ENCODE data around the gene IKZF1.

IKZF1 gene

DNA sequence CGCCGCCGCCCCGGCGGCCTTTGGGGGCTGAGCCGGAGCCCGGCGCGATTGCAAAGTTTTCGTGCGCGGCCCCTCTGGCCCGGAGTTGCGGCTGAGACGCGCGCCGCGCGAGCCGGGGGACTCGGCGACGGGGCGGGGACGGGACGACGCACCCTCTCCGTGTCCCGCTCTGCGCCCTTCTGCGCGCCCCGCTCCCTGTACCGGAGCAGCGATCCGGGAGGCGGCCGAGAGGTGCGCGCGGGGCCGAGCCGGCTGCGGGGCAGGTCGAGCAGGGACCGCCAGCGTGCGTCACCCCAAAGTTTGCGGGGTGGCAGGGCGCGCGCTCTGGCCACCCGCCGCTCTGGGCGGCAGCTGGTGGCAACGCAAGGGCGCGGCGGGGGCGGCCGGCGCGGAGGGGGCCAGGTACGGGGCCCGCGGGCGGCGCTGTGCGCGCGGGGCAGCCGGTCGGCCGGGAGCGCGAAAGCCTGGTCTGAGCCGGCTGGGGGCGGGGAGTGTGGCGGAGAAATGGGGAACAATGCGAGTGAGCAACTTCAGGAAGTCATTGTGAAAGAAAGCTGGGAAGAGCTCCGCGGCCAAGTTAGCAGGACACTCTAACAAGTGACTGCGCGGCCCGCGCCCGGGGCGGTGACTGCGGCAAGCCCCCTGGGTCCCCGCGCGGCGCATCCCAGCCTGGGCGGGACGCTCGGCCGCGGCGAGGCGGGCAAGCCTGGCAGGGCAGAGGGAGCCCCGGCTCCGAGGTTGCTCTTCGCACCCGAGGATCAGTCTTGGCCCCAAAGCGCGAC is at the start of gene IKZF1:
Gene IKZF1 (plus strand): TSS at position 588 of the 782 bp plus-strand sequence. CDS start 14,346 bp downstream, outside the sequence.
- DNase-seq (ENCODE audit: extremely low read depth in 1 of 2, low read depth in 1 of 2) = peak in 1 of 2 donors; percentile 60

GRCh38 chr7:50261593-50261992 is 42.9 kb upstream of the IKZF1 start:
- no peak for DNase-seq (ENCODE audit: extremely low read depth in 1 of 2, low read depth in 1 of 2)

- no peak for DNase-seq (ENCODE audit: extremely low read depth in 1 of 2, low read depth in 1 of 2)
Observed at GRCh38 chr7:50262446-50262845, 42.1 kb upstream of the IKZF1 start.

GRCh38 chr7:50262916-50263690 is 41.4 kb upstream of the IKZF1 start:
- no peak for DNase-seq (ENCODE audit: extremely low read depth in 1 of 2, low read depth in 1 of 2)

- no peak for DNase-seq (ENCODE audit: extremely low read depth in 1 of 2, low read depth in 1 of 2)
Observed at GRCh38 chr7:50264908-50265307, 39.6 kb upstream of the IKZF1 start.

DNA sequence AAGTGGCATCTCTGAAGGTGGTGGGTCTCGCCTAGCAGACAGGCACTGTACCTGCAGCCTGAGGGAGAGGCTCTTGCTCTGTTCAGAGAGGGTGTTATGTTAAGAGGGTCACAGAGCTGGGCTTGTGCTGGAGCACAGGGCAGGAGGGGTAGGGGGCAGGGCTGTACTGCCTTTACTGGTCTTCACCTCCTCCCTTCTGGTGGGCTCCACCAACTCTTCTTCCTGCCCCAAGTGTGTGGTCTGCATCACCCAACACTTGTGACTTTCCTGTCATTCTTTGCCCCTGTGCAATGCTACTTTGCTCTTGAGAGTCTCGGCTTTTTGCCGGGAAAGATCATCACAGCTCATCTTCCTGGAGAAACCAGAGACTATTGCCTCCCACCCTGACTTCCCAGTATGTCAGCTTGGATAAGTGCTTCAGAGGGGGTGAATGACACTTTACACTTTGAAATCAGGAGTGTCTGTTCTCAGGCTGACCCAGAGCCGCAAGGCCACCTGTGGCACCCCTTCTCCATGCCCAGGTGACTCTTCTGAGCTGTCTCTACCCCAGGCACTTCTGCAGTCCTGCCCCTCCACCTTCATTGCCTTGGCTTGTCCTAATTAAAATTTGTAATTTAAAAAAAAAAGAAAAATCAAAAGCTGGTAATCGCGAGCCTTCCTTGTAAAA is 38.4 kb upstream of the IKZF1 start:
- no peak for DNase-seq (ENCODE audit: extremely low read depth in 1 of 2, low read depth in 1 of 2)

- peak; percentile 66 to 83 for DNase-seq (ENCODE audit: extremely low read depth in 1 of 2, low read depth in 1 of 2)
Observed at GRCh38 chr7:50266635-50267386, 37.7 kb upstream of the IKZF1 start.

- DNase-seq (ENCODE audit: extremely low read depth in 1 of 2, low read depth in 1 of 2) = no peak
Observed at GRCh38 chr7:50267525-50268041, 36.9 kb upstream of the IKZF1 start.

DNA sequence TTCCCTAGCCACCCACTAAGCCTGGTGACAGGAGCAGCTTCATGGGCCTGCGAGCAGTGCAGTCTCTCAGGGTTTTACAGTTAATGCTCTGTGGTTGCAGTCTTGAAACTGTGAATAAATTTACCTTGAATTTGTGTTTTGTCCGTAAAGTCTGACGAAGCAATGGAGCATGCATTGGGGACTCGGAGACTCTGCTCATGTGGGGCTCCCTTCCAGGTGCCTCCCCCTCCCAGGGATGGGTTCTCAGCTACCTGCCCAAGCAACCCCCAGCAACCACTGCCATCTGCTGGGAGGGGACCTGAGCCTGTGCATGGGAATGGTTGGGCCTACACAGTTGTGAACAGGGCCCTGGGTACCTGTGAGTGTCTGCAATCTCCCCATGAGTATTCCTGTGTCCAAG is 36.3 kb upstream of the IKZF1 start:
- no peak for DNase-seq (ENCODE audit: extremely low read depth in 1 of 2, low read depth in 1 of 2)

DNA sequence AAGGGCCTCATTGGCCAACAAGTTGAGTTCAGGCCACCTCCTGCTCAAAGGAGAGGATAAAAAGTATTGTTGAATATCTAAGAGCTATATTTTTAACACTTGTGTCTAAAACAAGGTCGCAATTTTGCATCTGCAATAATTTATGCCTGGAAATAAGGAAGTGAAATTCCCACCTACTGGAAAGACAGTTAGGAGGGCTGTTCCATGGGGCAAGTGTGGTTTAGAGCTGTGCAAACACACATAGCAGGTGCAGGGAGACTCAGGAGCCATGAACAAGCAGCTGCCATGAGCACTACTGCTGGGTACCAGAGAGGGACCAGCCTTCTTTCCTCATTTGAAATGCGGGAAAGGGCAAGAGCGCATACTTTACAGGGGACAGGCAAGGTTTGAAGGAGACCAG is 35.5 kb upstream of the IKZF1 start:
- no peak for DNase-seq (ENCODE audit: extremely low read depth in 1 of 2, low read depth in 1 of 2)

DNA sequence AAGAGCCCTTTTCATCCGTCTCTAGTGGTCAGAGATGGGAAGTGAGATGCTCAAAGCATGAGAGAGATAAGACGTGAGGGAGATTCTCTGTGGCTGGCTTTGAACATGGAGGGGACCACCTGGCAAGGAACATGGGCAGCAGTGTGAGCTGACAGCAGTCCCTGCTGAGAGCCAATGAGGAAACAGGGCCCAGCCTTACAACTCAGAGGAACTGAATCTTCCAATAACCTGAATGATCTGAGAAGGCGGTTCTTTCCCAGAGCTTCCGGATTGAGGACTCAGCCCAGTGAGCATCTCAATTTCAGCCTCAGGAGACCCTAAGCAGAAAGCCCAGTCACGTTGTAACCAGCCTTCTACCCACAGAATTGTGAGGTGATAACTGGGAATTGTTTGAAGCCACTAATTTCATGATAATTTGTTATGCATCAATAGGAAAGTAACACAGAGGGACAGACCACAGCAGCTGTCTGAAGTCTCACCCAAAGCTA is 33.9 kb upstream of the IKZF1 start:
- DNase-seq (ENCODE audit: extremely low read depth in 1 of 2, low read depth in 1 of 2) = no peak

- DNase-seq (ENCODE audit: extremely low read depth in 1 of 2, low read depth in 1 of 2) = no peak
Observed at GRCh38 chr7:50272808-50273207, 31.7 kb upstream of the IKZF1 start.

GRCh38 chr7:50273301-50273700 is 31.2 kb upstream of the IKZF1 start:
- DNase-seq (ENCODE audit: extremely low read depth in 1 of 2, low read depth in 1 of 2) = no peak

DNA sequence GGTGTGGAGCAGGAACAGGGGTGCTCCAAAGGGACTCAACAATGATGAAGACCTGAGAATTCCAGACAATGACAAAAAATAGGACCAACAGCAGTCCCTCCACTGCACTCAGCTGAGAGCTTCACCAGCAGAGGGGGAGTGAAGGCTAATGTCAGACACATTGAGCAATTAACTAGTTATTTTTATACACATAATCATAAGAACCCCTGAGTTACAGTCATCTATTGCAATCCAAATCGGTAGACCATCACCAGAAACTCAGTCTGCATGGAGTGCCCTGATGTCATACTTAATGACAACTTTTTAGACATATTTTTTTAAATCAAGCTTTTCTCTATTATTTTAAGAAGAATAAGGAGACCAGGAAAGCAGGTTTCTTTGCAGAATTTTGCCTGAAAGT is 30.6 kb upstream of the IKZF1 start:
- no peak for DNase-seq (ENCODE audit: extremely low read depth in 1 of 2, low read depth in 1 of 2)

DNA sequence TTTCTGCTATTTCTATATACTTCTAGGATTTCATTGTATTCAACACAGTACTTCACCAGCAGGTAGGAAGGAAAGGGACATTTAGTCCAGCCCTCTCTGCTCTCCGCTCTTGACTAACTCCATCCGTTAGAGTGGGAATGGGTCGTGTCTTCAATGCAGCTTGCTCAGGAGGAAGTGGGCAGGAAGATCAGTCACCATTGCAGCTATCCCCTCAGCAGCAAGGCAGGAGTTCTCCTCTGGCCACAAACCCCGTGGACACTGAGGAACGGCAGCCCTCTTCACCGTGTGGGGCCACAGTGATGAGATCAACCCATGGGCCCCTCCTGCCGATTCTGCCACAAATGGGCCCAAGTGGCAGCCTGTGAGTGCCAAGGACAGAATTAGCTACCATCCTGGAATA is 30.2 kb upstream of the IKZF1 start:
- no peak for DNase-seq (ENCODE audit: extremely low read depth in 1 of 2, low read depth in 1 of 2)

DNA sequence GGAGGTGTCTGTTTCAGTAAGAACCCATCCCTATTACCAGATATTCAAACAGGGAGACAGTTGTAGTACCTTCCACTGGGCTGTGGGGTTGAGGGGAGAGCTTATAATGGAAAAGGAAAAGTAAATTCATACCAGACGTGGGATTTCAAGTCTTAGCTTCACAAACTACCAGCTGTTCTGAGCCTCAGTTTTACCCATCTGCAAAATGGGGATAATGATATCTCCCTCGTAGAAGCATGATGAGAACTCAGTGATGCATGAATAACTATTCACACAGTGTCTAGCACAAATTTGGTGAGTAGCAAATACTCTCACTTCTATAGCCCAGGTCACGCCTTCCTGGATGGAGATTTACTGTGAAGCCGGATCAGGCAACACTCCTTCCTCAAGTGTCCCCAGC is 29.1 kb upstream of the IKZF1 start:
- DNase-seq (ENCODE audit: extremely low read depth in 1 of 2, low read depth in 1 of 2) = no peak

- DNase-seq (ENCODE audit: extremely low read depth in 1 of 2, low read depth in 1 of 2) = no peak
Observed at GRCh38 chr7:50276483-50276882, 28.0 kb upstream of the IKZF1 start.

DNA sequence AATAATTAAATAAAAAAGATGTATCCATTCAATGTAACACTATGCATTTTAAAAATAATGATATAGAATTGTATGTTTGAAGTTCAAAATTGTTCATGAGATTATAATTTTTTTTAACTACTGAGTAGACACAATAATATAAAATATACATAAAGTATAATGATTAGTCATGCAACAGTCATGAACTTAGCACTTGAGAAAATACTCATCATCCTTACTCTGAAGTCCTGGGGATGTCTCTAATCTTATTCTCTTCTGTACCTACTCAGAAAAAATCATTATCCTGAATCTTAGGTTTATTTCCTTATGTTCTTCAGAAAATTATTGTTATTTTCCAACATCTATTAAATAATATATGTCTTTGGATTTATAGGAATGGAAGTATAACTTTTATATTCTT is 26.4 kb upstream of the IKZF1 start:
- DNase-seq (ENCODE audit: extremely low read depth in 1 of 2, low read depth in 1 of 2) = no peak

- DNase-seq (ENCODE audit: extremely low read depth in 1 of 2, low read depth in 1 of 2) = no peak
Observed at GRCh38 chr7:50281680-50282445, 22.7 kb upstream of the IKZF1 start.

Measured in stimulated activated CD8-positive, alpha-beta memory T cell treated with anti-CD3 and anti-CD28 coated beads, Interleukin-7, amount 100 ng/mL, for 48 hours (primary cell).